H1 (cell line): ENCODE results near the gene LUZP1. TPM values are rescaled to one million over a fixed set of nuclear protein-coding genes. Genes with fewer than 3 reads are reported as not detected.

Experiments used
- CTCF ChIA-PET: fragments of 300-600 bp; sonication (Branson Sonifier 250); formaldehyde crosslinking; loops from one replicate; lab custom pipeline; 2021; ENCODE audit not compliant: partially characterized antibody; lab: Charles Lee
- POLR2A ChIA-PET: fragments of 300-600 bp; sonication (Branson Sonifier 250); formaldehyde crosslinking; loops from one replicate; lab custom pipeline; 2021; ENCODE audit warnings: inconsistent platforms; ENCODE audit not compliant: partially characterized antibody; lab: Charles Lee
- DNase-seq, 2 experiments: peaks; one replicate each; pipeline versions ENCODE4 v3.0.0 to v3.0.0-alpha.2; 2010 to 2022; ENCODE audit warnings: low spot score in 2 of 2, low read depth in 1 of 2, mixed read lengths in 1 of 2
- FAIRE-seq: peaks from 2 replicates; lab custom pipeline; 2011; peaks lifted over from hg19 to GRCh38; lab: Jason Lieb, UNC
- H2AFZ ChIP-seq: 2 replicates; pipeline ENCODE4 v1.8.1; 2012; ENCODE audit warnings: low read length, inconsistent platforms
- H2AK5ac ChIP-seq: 2 replicates; pipeline ENCODE4 v1.6.1; 2013; ENCODE audit warnings: low read depth, low read length
- H2BK120ac ChIP-seq: replicated peaks from 2 replicates; pipeline ENCODE3; 2013; ENCODE audit warnings: low read depth, low read length, inconsistent platforms
- H2BK12ac ChIP-seq: 2 replicates; pipeline ENCODE4 v1.6.1; 2013; ENCODE audit warnings: low read depth, low read length
- H2BK15ac ChIP-seq: 2 replicates; pipeline ENCODE4 v1.6.1; 2013; ENCODE audit warnings: low read length
- H2BK20ac ChIP-seq: 2 replicates; pipeline ENCODE4 v1.6.1; 2013; ENCODE audit warnings: low read length
- H2BK5ac ChIP-seq: 2 replicates; pipeline ENCODE4 v1.6.1; 2013; ENCODE audit warnings: low read depth, low read length
- H3K14ac ChIP-seq: 2 replicates; pipeline ENCODE4 v1.6.1; 2013; ENCODE audit warnings: inconsistent platforms; ENCODE audit not compliant: insufficient read length
- H3K18ac ChIP-seq: 2 replicates; pipeline ENCODE4 v1.6.1; 2013; ENCODE audit warnings: low read length; ENCODE audit errors: extremely low read depth
- H3K23ac ChIP-seq: 2 replicates; pipeline ENCODE4 v1.6.1; 2013; ENCODE audit warnings: inconsistent platforms; ENCODE audit not compliant: insufficient read length
- H3K23me2 ChIP-seq: 2 replicates; pipeline ENCODE4 v1.6.1; 2013; ENCODE audit warnings: low read depth, low read length
- H3K27ac ChIP-seq: 2 replicates; pipeline ENCODE4 v1.6.1; 2011; ENCODE audit warnings: low read depth, low read length, inconsistent platforms
- H3K27me3 ChIP-seq, 4 experiments: replicated peaks in 1 of 4; 1 replicate in 1 of 4; 2 replicates in 3 of 4; pipeline versions ENCODE4 v1.6.1 to v1.8.1; 2011 to 2013; ENCODE audit warnings: low read length in 3 of 4, mild to moderate bottlenecking in 3 of 4, inconsistent platforms in 2 of 4, mixed read lengths in 2 of 4, moderate library complexity in 1 of 4; ENCODE audit not compliant: control insufficient read depth in 3 of 4, insufficient read depth in 3 of 4; ENCODE audit errors: extremely low read depth in 1 of 4
- H3K36me3 ChIP-seq, 4 experiments: 2 replicates each; pipeline versions ENCODE4 v1.6.1 to v1.8.1; 2011 to 2013; ENCODE audit warnings: mild to moderate bottlenecking in 4 of 4, low read length in 3 of 4, moderate library complexity in 2 of 4, control low read depth in 1 of 4, inconsistent platforms in 1 of 4; ENCODE audit not compliant: insufficient read depth in 4 of 4, control insufficient read depth in 2 of 4
- H3K4ac ChIP-seq: replicated peaks from 2 replicates; pipeline ENCODE3; 2013; ENCODE audit warnings: low read length, low read depth, mixed read lengths, inconsistent platforms; ENCODE audit not compliant: insufficient read length
- H3K4me1 ChIP-seq, 4 experiments: replicated peaks in 1 of 4; 1 replicate in 1 of 4; 2 replicates in 3 of 4; pipeline versions ENCODE4 v1.6.1 to v1.8.1; 2011 to 2013; ENCODE audit warnings: low read length in 3 of 4, inconsistent platforms in 2 of 4, mixed read lengths in 1 of 4; ENCODE audit not compliant: insufficient read depth in 4 of 4, control insufficient read depth in 3 of 4
- H3K4me2 ChIP-seq, 2 experiments: 2 replicates each; pipeline versions ENCODE4 v1.6.1 to v1.8.1; 2011 to 2013; ENCODE audit warnings: low read depth in 2 of 2, low read length in 2 of 2, control low read depth in 1 of 2, inconsistent platforms in 1 of 2, mild to moderate bottlenecking in 1 of 2; ENCODE audit not compliant: insufficient read depth in 1 of 2
- H3K4me3 ChIP-seq, 4 experiments: fragments of 200-600, 300-600 bp in 1 of 4; sonication (generic), shearing (Covaris generic), sonication (Bioruptor Twin) in 1 of 4; 2 replicates each; pipeline versions ENCODE4 v1.5.1 to v1.8.1; 2011 to 2016; ENCODE audit warnings: low read length in 4 of 4, low read depth in 3 of 4, control low read depth in 2 of 4, inconsistent platforms in 2 of 4, mild to moderate bottlenecking in 2 of 4, mixed read lengths in 1 of 4, moderate library complexity in 1 of 4; ENCODE audit not compliant: insufficient read depth in 2 of 4; ENCODE audit errors: extremely low read depth in 1 of 4
- H3K56ac ChIP-seq: replicated peaks from 2 replicates; pipeline ENCODE3; 2013; ENCODE audit warnings: low read depth, mild to moderate bottlenecking, mixed read lengths, low read length, inconsistent platforms; ENCODE audit not compliant: insufficient read length
- H3K79me1 ChIP-seq: 2 replicates; pipeline ENCODE4 v1.6.1; 2013; ENCODE audit warnings: low read depth, low read length, control low read depth
- H3K79me2 ChIP-seq, 2 experiments: 2 replicates each; pipeline versions ENCODE4 v1.6.1 to v1.8.1; 2012 to 2013; ENCODE audit warnings: low read length in 2 of 2, mild to moderate bottlenecking in 2 of 2, inconsistent platforms in 1 of 2; ENCODE audit not compliant: insufficient read depth in 2 of 2, control insufficient read depth in 1 of 2
- H3K9ac ChIP-seq, 4 experiments: replicated peaks in 1 of 4; 1 replicate in 1 of 4; 2 replicates in 3 of 4; pipeline versions ENCODE4 v1.6.1 to v1.8.1; 2011 to 2013; ENCODE audit warnings: low read depth in 3 of 4, low read length in 3 of 4, control low read depth in 2 of 4, mild to moderate bottlenecking in 2 of 4, moderate library complexity in 2 of 4, inconsistent platforms in 1 of 4; ENCODE audit errors: extremely low read depth in 1 of 4
- H3K9me3 ChIP-seq, 2 experiments: 2 replicates each; pipeline versions ENCODE4 v1.6.1 to v1.8.1; 2012 to 2013; ENCODE audit warnings: mild to moderate bottlenecking in 2 of 2, moderate library complexity in 2 of 2, control low read depth in 1 of 2, inconsistent platforms in 1 of 2, low read depth in 1 of 2, low read length in 1 of 2, mixed read lengths in 1 of 2; ENCODE audit not compliant: insufficient read depth in 2 of 2
- H4K20me1 ChIP-seq, 2 experiments: replicated peaks in 1 of 2; 2 replicates each; pipeline versions ENCODE3 to v1.8.1; 2011 to 2013; ENCODE audit warnings: inconsistent platforms in 2 of 2, low read length in 2 of 2, mild to moderate bottlenecking in 1 of 2; ENCODE audit not compliant: insufficient read depth in 2 of 2, control insufficient read depth in 1 of 2
- H4K5ac ChIP-seq: 2 replicates; pipeline ENCODE4 v1.6.1; 2013; ENCODE audit warnings: low read length, low read depth, mixed read lengths, inconsistent platforms; ENCODE audit not compliant: insufficient read length
- H4K8ac ChIP-seq: 2 replicates; pipeline ENCODE4 v1.8.0; 2013; ENCODE audit warnings: mild to moderate bottlenecking, moderate library complexity, low read length, inconsistent platforms; ENCODE audit not compliant: insufficient read depth; ENCODE audit errors: extremely low read depth
- H4K91ac ChIP-seq: replicated peaks from 2 replicates; pipeline ENCODE3; 2013; ENCODE audit warnings: low read length, mixed read lengths, inconsistent platforms; ENCODE audit not compliant: insufficient read length
- CBX5 ChIP-seq: fragments of 300-800, 300-1000 bp; sonication (generic); IDR thresholded peaks from 2 replicates; pipeline ENCODE4 v1.7.1; 2016; ENCODE audit warnings: antibody characterized with exemption, low read length, low read depth
- CEBPB ChIP-seq: IDR thresholded peaks from 2 replicates; pipeline ENCODE4 v1.6.1; 2012; ENCODE audit warnings: low read depth, low read length
- WGBS, 2 experiments: shearing (Covaris generic) in 1 of 2; methylation state at CpG; one replicate each; pipeline versions ENCODE4 v1.1.6 to v1.1.7; 2013 to 2015; ENCODE audit warnings: low lambda C conversion rate in 2 of 2, mixed read lengths in 2 of 2, inconsistent platforms in 1 of 2, low coverage in 1 of 2, missing lambda C conversion rate in 1 of 2; ENCODE audit not compliant: insufficient replicate concordance in 2 of 2, insufficient coverage in 1 of 2, insufficient read length in 1 of 2; ENCODE audit errors: extremely low coverage in 1 of 2, missing lambda C conversion rate in 1 of 2; 5-methylcytosine and 5-hydroxymethylcytosine counted together
- polyA plus RNA-seq, 7 experiments: library from polyadenylated mRNA; depleted of rRNA in 3 of 7; stranded (reverse) in 5 of 7; unstranded in 2 of 7; fragments of >200 nt in 5 of 7; fragments of 200-250 nt in 2 of 7; gene quantifications; 1 replicate in 5 of 7; 2 replicates in 1 of 7; 4 replicates in 1 of 7; pipeline versions ENCODE4 v1.2.1 to v1.2.3, GENCODE V29; 2011 to 2013; ENCODE audit warnings: missing spikeins in 2 of 7, mixed read lengths in 2 of 7
- total RNA-seq: library from RNA; stranded (reverse); fragmentation: NEBNext Ultra II Directional; extraction: Animal tissue kit (Norgen Biotek cat#: 25700); gene quantifications from 2 replicates; pipeline ENCODE4 v1.2.1, GENCODE V29; 2021

LUZP1 gene
- total and polyA plus RNA-seq, 2 of the 8 experiments (the other 6 are each of a cell fraction or from before 2014, with no cell fraction given), result 14.0 to 60.5 TPM

GRCh38 chr1:23188434-23188884 is 19.8 kb upstream of the LUZP1 start:
- 96% methylated on average over 6 of the region's 6 CpGs; no CpG with 5 or more reads in 1 of the 2 experiments for WGBS, 2 experiments
- FAIRE-seq, result no peak
- Histone ChIP-seq H3K56ac (no peak overlapping the region), H2BK120ac (no peak overlapping the region), H4K91ac (no peak overlapping the region), H3K4me1 (no peaks in the 10 kb centered on the region), H4K8ac (no peak overlapping the region), H3K36me3 (peaks cover 0 to 5% (median under 1%) of the 10 kb centered on the region in 4 experiments; a peak in 3 of 8 replicates), H2BK20ac (no peak overlapping the region), H3K4me2 (no peak overlapping the region), H3K9me3 (no peaks in the 10 kb centered on the region), H3K79me2 (no peaks in the 10 kb centered on the region), H3K4me3 (no peak overlapping the region), H3K23ac (no peak overlapping the region), H4K20me1 (no peaks in the 10 kb centered on the region), H3K23me2 (no peaks in the 10 kb centered on the region), H2AFZ (no peak overlapping the region), H3K79me1 (no peaks in the 10 kb centered on the region), H2BK12ac (no peak overlapping the region), H2BK5ac (no peak overlapping the region), H2BK15ac (no peak overlapping the region), H2AK5ac (no peak overlapping the region), H4K5ac (no peak overlapping the region), H3K27ac (no peak overlapping the region), H3K27me3 (no peaks in the 10 kb centered on the region; a peak in 1 of 7 replicates), H3K18ac (no peak overlapping the region), H3K9ac (no peak overlapping the region), H3K14ac (no peak overlapping the region), H3K4ac (no peak overlapping the region)
- no peak for TF ChIP-seq CBX5
- no peak for TF ChIP-seq CEBPB
- ChIA-PET CTCF (interaction anchor here (0.7 to 27.4 kb wide), 5 partner anchors 8 to 212 kb away, joined by 3 to 705 read pairs (median 5); no protein-coding TSS in a partner anchor), POLR2A (interaction anchor here (1.0 to 1.1 kb wide), 2 partner anchors 18 to 156 kb away, joined by 3 read pairs; partner anchors contain the start of gene HNRNPR)
- DNase-seq, result no peak
